H9 (cell line): ENCODE measurements around the gene NEDD4L. TPM values are rescaled to one million over a fixed set of nuclear protein-coding genes. Genes with fewer than 3 reads are reported as not detected.

ENCODE experiments used
- DNase-seq: peaks from one replicate; pipeline ENCODE4 v3.0.0-alpha.2; 2017
- H2AFZ ChIP-seq: one replicate; pipeline ENCODE4 v1.6.1; 2013; ENCODE audit warnings: mild to moderate bottlenecking, low read length, control low read depth, moderate library complexity
- H2AK5ac ChIP-seq: 2 replicates; pipeline ENCODE4 v1.6.1; 2013; ENCODE audit warnings: low read length, control low read depth, mixed read lengths; ENCODE audit not compliant: insufficient read length
- H2BK120ac ChIP-seq: one replicate; pipeline ENCODE4 v1.6.1; 2013; ENCODE audit warnings: low read depth, mild to moderate bottlenecking, low read length, control low read depth, inconsistent platforms; ENCODE audit not compliant: poor library complexity, severe bottlenecking
- H2BK12ac ChIP-seq: 2 replicates; pipeline ENCODE4 v1.6.1; 2013; ENCODE audit warnings: low read length, control low read depth, mixed read lengths, low read depth; ENCODE audit not compliant: insufficient read length
- H2BK15ac ChIP-seq: 2 replicates; pipeline ENCODE4 v1.6.1; 2013; ENCODE audit warnings: low read depth, low read length, control low read depth
- H2BK20ac ChIP-seq: one replicate; pipeline ENCODE4 v1.6.1; 2013; ENCODE audit warnings: low read depth, mild to moderate bottlenecking, low read length, control low read depth, inconsistent platforms; ENCODE audit not compliant: poor library complexity, severe bottlenecking
- H2BK5ac ChIP-seq: 2 replicates; pipeline ENCODE4 v1.6.1; 2013; ENCODE audit warnings: low read length, control low read depth, mixed read lengths; ENCODE audit not compliant: insufficient read length
- H3K14ac ChIP-seq: 2 replicates; pipeline ENCODE4 v1.6.1; 2013; ENCODE audit warnings: low read length, control low read depth; ENCODE audit not compliant: insufficient read depth
- H3K18ac ChIP-seq: 2 replicates; pipeline ENCODE4 v1.6.1; 2013; ENCODE audit warnings: low read depth, mild to moderate bottlenecking, mixed read lengths, low read length, control low read depth; ENCODE audit not compliant: insufficient read length
- H3K23ac ChIP-seq: 2 replicates; pipeline ENCODE4 v1.6.1; 2013; ENCODE audit warnings: low read length, control low read depth, mixed read lengths, low read depth; ENCODE audit not compliant: insufficient read length
- H3K23me2 ChIP-seq: 2 replicates; pipeline ENCODE4 v1.6.1; 2013; ENCODE audit warnings: low read depth, mild to moderate bottlenecking, mixed read lengths, low read length, control low read depth; ENCODE audit not compliant: insufficient read length, poor library complexity, severe bottlenecking
- H3K27ac ChIP-seq: 2 replicates; pipeline ENCODE4 v1.5.1; 2013; ENCODE audit warnings: low read length, control low read depth, mixed read lengths, low read depth; ENCODE audit not compliant: insufficient read length
- H3K27me3 ChIP-seq: 2 replicates; pipeline ENCODE4 v1.6.1; 2013; ENCODE audit warnings: low read length, control low read depth, inconsistent platforms; ENCODE audit not compliant: insufficient read depth
- H3K4ac ChIP-seq: 2 replicates; pipeline ENCODE4 v1.6.1; 2013; ENCODE audit warnings: low read depth, mild to moderate bottlenecking, control low read depth, inconsistent platforms, low read length, moderate library complexity
- H3K4me1 ChIP-seq: 2 replicates; pipeline ENCODE4 v1.6.1; 2013; ENCODE audit warnings: low read length, control low read depth, inconsistent platforms; ENCODE audit not compliant: insufficient read depth
- H3K4me2 ChIP-seq: 2 replicates; pipeline ENCODE4 v1.6.1; 2013; ENCODE audit warnings: low read length, control low read depth, mixed read lengths; ENCODE audit not compliant: insufficient read length, insufficient read depth
- H3K56ac ChIP-seq: 2 replicates; pipeline ENCODE4 v1.6.1; 2013; ENCODE audit warnings: low read depth, mild to moderate bottlenecking, mixed read lengths, low read length, control low read depth; ENCODE audit not compliant: insufficient read length
- H3K79me1 ChIP-seq: 2 replicates; pipeline ENCODE4 v1.6.1; 2013; ENCODE audit warnings: low read depth, mild to moderate bottlenecking, moderate library complexity, low read length, control low read depth, inconsistent platforms; ENCODE audit not compliant: insufficient read depth, poor library complexity, severe bottlenecking
- H3K79me2 ChIP-seq: 2 replicates; pipeline ENCODE4 v1.6.1; 2013; ENCODE audit warnings: low read length, control low read depth, inconsistent platforms; ENCODE audit not compliant: insufficient read depth
- H3K9ac ChIP-seq: 2 replicates; pipeline ENCODE4 v1.6.1; 2013; ENCODE audit warnings: low read length, control low read depth, mixed read lengths; ENCODE audit not compliant: insufficient read length; ENCODE audit errors: extremely low read depth
- H3K9me3 ChIP-seq: one replicate; pipeline ENCODE4 v1.6.1; 2013; ENCODE audit warnings: low read depth, low read length, inconsistent platforms; ENCODE audit not compliant: control insufficient read depth
- H3T11ph ChIP-seq: one replicate; pipeline ENCODE4 v1.6.1; 2013; ENCODE audit warnings: mild to moderate bottlenecking, low read length, control low read depth, inconsistent platforms
- H4K20me1 ChIP-seq: one replicate; pipeline ENCODE4 v1.6.1; 2013; ENCODE audit not compliant: control insufficient read depth, insufficient read length, insufficient read depth
- H4K5ac ChIP-seq: 2 replicates; pipeline ENCODE4 v1.6.1; 2013; ENCODE audit warnings: low read depth, mild to moderate bottlenecking, mixed read lengths, low read length, control low read depth; ENCODE audit not compliant: insufficient read length
- H4K8ac ChIP-seq: replicated peaks from 2 replicates; pipeline ENCODE4 v1.6.1; 2013; ENCODE audit warnings: low read length, control low read depth, mixed read lengths, low read depth; ENCODE audit not compliant: insufficient read length
- H4K91ac ChIP-seq: 2 replicates; pipeline ENCODE4 v1.6.1; 2013; ENCODE audit warnings: low read depth, mild to moderate bottlenecking, moderate library complexity, mixed read lengths, low read length, control low read depth; ENCODE audit not compliant: insufficient read length
- H3K27ac Mint-ChIP-seq, 3 experiments: 2 replicates in 2 of 3; 3 replicates in 1 of 3; pipeline ENCODE4 v1.8.0; 2020 to 2021; ENCODE audit warnings: mixed read lengths in 3 of 3, mild to moderate bottlenecking in 1 of 3, moderate library complexity in 1 of 3
- H3K27me3 Mint-ChIP-seq: 2 replicates; pipeline ENCODE4 v1.8.0; 2021; ENCODE audit warnings: low read depth, mild to moderate bottlenecking, moderate library complexity, mixed read lengths
- H3K36me3 Mint-ChIP-seq, 3 experiments: 2 replicates in 2 of 3; 3 replicates in 1 of 3; pipeline ENCODE4 v1.8.0; 2020 to 2021; ENCODE audit warnings: low read depth in 3 of 3, mixed read lengths in 3 of 3; ENCODE audit not compliant: insufficient read depth in 1 of 3
- H3K4me1 Mint-ChIP-seq, 2 experiments: 2 replicates each; pipeline ENCODE4 v1.8.0; 2020; ENCODE audit warnings: mixed read lengths in 2 of 2
- H3K4me3 Mint-ChIP-seq, 2 experiments: 2 replicates in 1 of 2; 3 replicates in 1 of 2; pipeline ENCODE4 v1.8.0; 2020 to 2021; ENCODE audit warnings: mild to moderate bottlenecking in 2 of 2, mixed read lengths in 2 of 2, moderate library complexity in 1 of 2
- H3K9me3 Mint-ChIP-seq, 2 experiments: 2 replicates in 1 of 2; 3 replicates in 1 of 2; pipeline ENCODE4 v1.8.0; 2020; ENCODE audit warnings: mild to moderate bottlenecking in 2 of 2, mixed read lengths in 2 of 2, moderate library complexity in 1 of 2
- CTCF ChIP-seq: fragments of 200-600 bp; sonication (generic); conservative IDR thresholded peaks from 3 replicates; pipeline ENCODE4 v1.8.0; 2021; ENCODE audit warnings: antibody characterized with exemption, mild to moderate bottlenecking
- WGBS: extraction: QIAGEN DNeasy Blood & Tissue Kit; methylation state at CpG from one replicate; pipeline ENCODE4 v1.1.7; 2013; ENCODE audit warnings: missing lambda C conversion rate, low lambda C conversion rate, mixed read lengths; ENCODE audit not compliant: insufficient read length; ENCODE audit errors: extremely low coverage; 5-methylcytosine and 5-hydroxymethylcytosine counted together
- total RNA-seq: library from RNA; stranded (reverse); gene quantifications from 2 replicates; pipeline ENCODE4 v1.2.1, GENCODE V29; 2021

The NEDD4L gene
- total RNA-seq, 1 experiment from 2014 or later, result 76.3 TPM

DNA sequence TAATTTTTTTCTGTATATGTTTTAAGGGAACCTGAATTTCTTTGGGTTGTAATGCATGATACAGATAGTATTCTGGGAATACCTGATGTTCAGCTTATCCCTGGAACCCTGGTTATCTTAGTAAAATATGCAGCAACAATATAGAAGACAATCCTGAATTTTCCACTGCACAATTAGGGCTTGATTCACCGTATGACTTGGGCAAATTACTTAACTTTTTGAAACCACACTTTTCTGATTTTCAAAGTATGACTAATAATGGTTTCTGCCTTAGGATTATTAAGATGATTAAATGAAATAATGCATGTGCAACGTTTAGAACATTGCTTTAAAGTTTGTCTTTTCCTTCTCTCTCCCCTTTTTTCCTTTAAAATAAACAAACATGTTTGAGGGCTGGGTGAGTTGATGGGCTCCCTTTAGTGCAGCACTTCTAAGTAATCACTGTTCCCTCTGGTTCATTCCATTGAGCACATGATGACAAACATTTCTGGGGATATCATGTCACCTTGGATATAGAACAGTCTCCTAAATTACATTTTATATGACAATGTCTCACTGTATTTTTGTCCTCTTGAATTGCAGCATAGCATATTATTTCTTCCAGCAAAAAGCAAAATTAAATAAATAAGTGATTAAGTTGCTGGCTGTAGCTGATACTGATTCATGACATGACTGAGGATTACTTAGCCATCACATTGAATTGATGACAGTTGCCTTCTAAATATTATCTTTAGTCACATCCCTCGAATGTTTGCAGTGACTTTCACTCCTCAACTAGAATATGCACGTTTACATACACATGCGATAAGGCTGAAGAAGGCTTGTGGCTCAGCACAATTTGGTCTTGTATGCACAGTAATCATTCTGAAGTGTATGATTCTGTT is 254.5 kb downstream of the NEDD4L start:
- no peak overlapping the region for H3K4me3 Mint-ChIP-seq
- Histone ChIP-seq H3T11ph (no peak overlapping the region), H2AFZ (no peak overlapping the region), H2BK120ac (no peak overlapping the region), H2AK5ac (no peak overlapping the region), H3K4me1 (no peaks in the 10 kb centered on the region), H3K79me2 (peaks cover 3% of the 10 kb centered on the region; the same call in 1 of the 2 replicates), H3K4me2 (no peak overlapping the region), H3K18ac (no peak overlapping the region), H3K9me3 (no peaks in the 10 kb centered on the region), H4K8ac (no peak overlapping the region), H3K9ac (no peak overlapping the region), H2BK15ac (no peak overlapping the region), H3K4ac (no peak overlapping the region), H4K20me1 (no peaks in the 10 kb centered on the region), H2BK12ac (no peak overlapping the region), H3K23me2 (no peaks in the 10 kb centered on the region), H3K23ac (no peak overlapping the region), H4K91ac (no peak overlapping the region), H3K79me1 (no peaks in the 10 kb centered on the region), H3K27me3 (no peaks in the 10 kb centered on the region), H4K5ac (no peak overlapping the region), H2BK20ac (no peak overlapping the region), H2BK5ac (no peak overlapping the region), H3K14ac (no peak overlapping the region), H3K56ac (no peak overlapping the region), H3K27ac (no peak overlapping the region)
- no peak for TF ChIP-seq CTCF
- peaks cover 0 to 5% of the 10 kb centered on the region in 2 experiments; a peak in 1 of 4 replicates for H3K4me1 Mint-ChIP-seq
- no peaks in the 10 kb centered on the region for H3K27me3 Mint-ChIP-seq
- no CpG with 5 or more reads among the region's 5 CpGs for WGBS
- DNase-seq, result no peak
- H3K9me3 Mint-ChIP-seq, result no peaks in the 10 kb centered on the region
- no peak overlapping the region for H3K27ac Mint-ChIP-seq
- 0 out of 7 replicates have a peak, but pooled peaks cover 0 to 1% (median 0%) of the 10 kb centered on the region in 3 experiments for H3K36me3 Mint-ChIP-seq
